Ovary (tissue), 9 donors: Measurements from ENCODE around the gene PRMT3. TPM values are rescaled to one million over a fixed set of nuclear protein-coding genes. Genes with fewer than 3 reads are reported as not detected.

ENCODE experiments used
- DNase-seq, 5 donors: peaks; one replicate each; pipeline ENCODE4 v3.0.0-alpha.2; 2019 to 2020
- H3K27ac ChIP-seq, 2 donors: fragments of 200-600 bp; one replicate each; pipeline versions ENCODE4 v1.5.1 to v1.8.0; 2019 to 2022
- H3K27me3 ChIP-seq: fragments of 200-600 bp; one replicate; pipeline ENCODE4 v1.8.0; 2022
- H3K36me3 ChIP-seq: fragments of 200-600 bp; sonication (generic); one replicate; pipeline ENCODE4 v1.5.1; 2019
- H3K4me1 ChIP-seq: one replicate; pipeline ENCODE4 v1.8.1; 2013; ENCODE audit warnings: mild to moderate bottlenecking, moderate library complexity; ENCODE audit not compliant: insufficient read depth
- H3K4me3 ChIP-seq: fragments of 200-600 bp; sonication (generic); one replicate; pipeline ENCODE4 v1.5.1; 2017
- H3K9me3 ChIP-seq, 2 donors: fragments of 200-600 bp in 1 of 2; sonication (generic) in 1 of 2; one replicate each; pipeline versions ENCODE4 v1.5.1 to v1.8.1; 2013 to 2019; ENCODE audit warnings: mild to moderate bottlenecking in 1 of 2, moderate library complexity in 1 of 2
- EP300 ChIP-seq: sonication (generic); formaldehyde crosslinking; IDR thresholded peaks from one replicate; pipeline ENCODE4 v1.6.1; 2017; ENCODE audit warnings: antibody characterized with exemption
- POLR2A ChIP-seq: fragments of 450-650 bp; IDR thresholded peaks from one replicate; pipeline ENCODE4 v1.6.1; 2017; ENCODE audit warnings: antibody characterized with exemption, mild to moderate bottlenecking, moderate library complexity
- WGBS, 3 donors: extraction: QIAGEN DNeasy Blood & Tissue Kit in 1 of 3; methylation state at CpG; one replicate each; pipeline versions ENCODE4 v1.1.5 to v1.1.7; 2013 to 2017; 5-methylcytosine and 5-hydroxymethylcytosine counted together
- intact Hi-C, 4 donors: fragments of 100-400 bp; cut with DNase I; formaldehyde crosslinking; loops; one replicate each; pipeline versions ENCODE4 v1.11.0 to v1.15.1; 2022 to 2023
- polyA plus RNA-seq, 2 donors: library from polyadenylated mRNA; stranded (reverse); fragments of 200-250 nt in 1 of 2; fragments of 350-450 nt in 1 of 2; fragmentation: Illumina TruSeq in 1 of 2; extraction: RNeasy Lipid Tissue Mini Kit (QIAGEN cat#74804) in 1 of 2; gene quantifications; one replicate each; pipeline ENCODE4 v1.2.3, GENCODE V29; 2013 to 2014
- total RNA-seq, 7 donors: library from RNA; depleted of rRNA in 2 of 7; stranded (reverse); fragments of >200 nt in 2 of 7; fragmentation: NEBNext Ultra II Directional in 3 of 7; extraction: Animal tissue kit (Norgen Biotek cat#: 25700) in 3 of 7; gene quantifications; one replicate each; pipeline versions ENCODE4 v1.1.0 to v1.2.4, GENCODE V29; 2016 to 2023
- TF ChIP-seq, protein P1 (sequence below), 3 donors: fragments of 450-650 bp in 2 of 3; fragments of 200-600 bp in 1 of 3; IDR thresholded peaks; one replicate each; pipeline versions ENCODE4 v1.5.1 to v1.8.0; 2016 to 2022; ENCODE audit warnings: antibody characterized with exemption in 3 of 3, mild to moderate bottlenecking in 1 of 3
- donor health status: DM: no; HTN: no; CAD: no; lungs with moderate emphysema.
- donor health status: DM: no; HTN: no; CAD: no.
- donor health status: Bipolar disorder and iron deficiency.
- donor health status: DM: yes; HTN: yes; CAD: no.
- donor health status: DM: no; HTN: no; CAD: no.
- donor health status: DM: yes; HTN: yes; CAD: no.

The PRMT3 gene
- total and polyA plus RNA-seq, 9 donors: 8.5 to 21.2 (median 14.8) TPM

DNA sequence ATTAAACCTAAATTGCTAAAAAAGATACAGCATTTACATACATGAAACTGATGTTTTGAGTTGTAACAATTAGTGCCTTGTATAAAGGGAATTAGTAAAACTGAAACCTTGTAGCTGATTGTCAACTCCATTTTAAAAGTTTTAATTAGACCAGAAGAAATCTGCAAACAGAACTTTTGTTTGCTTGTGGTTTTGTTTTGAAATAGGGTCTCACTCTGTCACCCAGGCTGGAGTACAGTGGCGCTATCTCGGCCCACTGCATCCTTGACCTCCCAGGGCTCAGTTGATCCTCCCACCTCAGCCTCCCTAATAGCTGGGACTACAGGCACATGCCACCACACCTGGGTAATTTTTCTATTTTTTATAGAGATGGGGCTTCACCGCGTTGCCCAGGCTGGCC is 125.4 kb downstream of the PRMT3 start:
- WGBS, 3 donors: 79 to 89% (median 85%) methylated on average over 4 of the region's 4 CpGs
- no peak for TF ChIP-seq POLR2A
- TF ChIP-seq EP300: no peak
- TF ChIP-seq, protein P1, sequence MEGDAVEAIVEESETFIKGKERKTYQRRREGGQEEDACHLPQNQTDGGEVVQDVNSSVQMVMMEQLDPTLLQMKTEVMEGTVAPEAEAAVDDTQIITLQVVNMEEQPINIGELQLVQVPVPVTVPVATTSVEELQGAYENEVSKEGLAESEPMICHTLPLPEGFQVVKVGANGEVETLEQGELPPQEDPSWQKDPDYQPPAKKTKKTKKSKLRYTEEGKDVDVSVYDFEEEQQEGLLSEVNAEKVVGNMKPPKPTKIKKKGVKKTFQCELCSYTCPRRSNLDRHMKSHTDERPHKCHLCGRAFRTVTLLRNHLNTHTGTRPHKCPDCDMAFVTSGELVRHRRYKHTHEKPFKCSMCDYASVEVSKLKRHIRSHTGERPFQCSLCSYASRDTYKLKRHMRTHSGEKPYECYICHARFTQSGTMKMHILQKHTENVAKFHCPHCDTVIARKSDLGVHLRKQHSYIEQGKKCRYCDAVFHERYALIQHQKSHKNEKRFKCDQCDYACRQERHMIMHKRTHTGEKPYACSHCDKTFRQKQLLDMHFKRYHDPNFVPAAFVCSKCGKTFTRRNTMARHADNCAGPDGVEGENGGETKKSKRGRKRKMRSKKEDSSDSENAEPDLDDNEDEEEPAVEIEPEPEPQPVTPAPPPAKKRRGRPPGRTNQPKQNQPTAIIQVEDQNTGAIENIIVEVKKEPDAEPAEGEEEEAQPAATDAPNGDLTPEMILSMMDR (IDR thresholded peaks at IDR 0.05): no peak
- Histone ChIP-seq H3K27me3 (no peaks in the 10 kb centered on the region), H3K27ac (no peak overlapping the region), H3K4me1 (no peaks in the 10 kb centered on the region), H3K36me3 (no peaks in the 10 kb centered on the region), H3K9me3 (no peaks in the 10 kb centered on the region), H3K4me3 (no peak overlapping the region)
- intact Hi-C loops: no loop called here
- DNase-seq: no peak

DNA sequence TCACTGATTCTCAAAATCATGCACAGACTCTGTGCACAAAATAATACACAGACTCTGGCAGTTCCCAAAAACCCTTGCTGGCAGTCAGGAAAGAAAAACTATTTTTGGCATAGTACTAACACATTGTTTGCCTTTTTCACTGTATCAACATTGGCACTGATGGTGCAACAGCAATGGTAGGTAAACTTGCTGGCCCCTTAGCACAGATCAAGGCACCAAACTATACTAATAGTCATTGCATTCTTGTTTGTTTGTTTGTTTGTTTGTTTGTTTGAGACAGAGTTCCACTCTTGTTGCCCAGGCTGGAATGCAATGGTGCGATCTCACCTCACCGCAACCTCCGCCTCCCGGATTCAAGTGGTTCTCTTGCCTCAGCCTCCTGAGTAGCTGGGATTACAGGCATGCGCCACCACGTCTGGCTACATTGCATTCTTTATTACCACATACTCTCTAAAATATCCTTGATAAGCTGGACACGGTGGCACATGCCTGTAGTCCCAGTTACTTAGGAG is 130.9 kb downstream of the PRMT3 start:
- TF ChIP-seq POLR2A (no peak), EP300 (no peak)
- TF ChIP-seq, protein P1 (IDR thresholded peaks at IDR 0.05): no peak
- Histone ChIP-seq H3K27ac (no peak overlapping the region), H3K4me3 (no peak overlapping the region), H3K4me1 (no peaks in the 10 kb centered on the region), H3K36me3 (no peaks in the 10 kb centered on the region), H3K9me3 (no peaks in the 10 kb centered on the region), H3K27me3 (no peaks in the 10 kb centered on the region)
- no peak for DNase-seq
- intact Hi-C loops: no loop called here
- 86 to 90% (median 87%) methylated on average over 7 of the region's 7 CpGs for WGBS, 3 donors

DNA sequence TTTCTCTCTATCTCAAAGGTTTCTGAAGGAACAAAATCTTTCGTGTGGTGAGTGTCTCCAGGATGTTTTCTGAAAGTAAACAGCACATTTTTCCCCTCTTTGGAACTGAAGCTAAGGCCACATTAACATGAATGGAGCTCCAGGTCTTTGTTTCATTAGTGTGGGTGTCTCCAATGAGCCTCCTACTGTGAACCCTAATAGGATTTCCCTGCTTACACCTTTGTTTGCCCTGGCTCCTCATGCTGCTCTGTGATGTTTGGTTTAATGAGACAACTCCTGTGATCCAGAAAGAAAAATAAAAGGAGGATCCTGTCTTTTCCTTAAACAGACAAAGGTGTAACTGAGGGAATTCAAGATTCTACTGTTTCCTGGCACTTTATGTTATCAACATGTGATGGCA is 135.0 kb downstream of the PRMT3 start:
- H3K9me3 ChIP-seq: no peaks in the 10 kb centered on the region
- H3K27me3 ChIP-seq: no peaks in the 10 kb centered on the region
- WGBS, 3 donors: 15 to 26% (median 25%) methylated on average over 1 of the region's 1 CpG
- H3K4me3 ChIP-seq: no peak overlapping the region
- H3K36me3 ChIP-seq: no peaks in the 10 kb centered on the region
- no peak for DNase-seq
- H3K27ac ChIP-seq: no peak overlapping the region
- TF ChIP-seq EP300 (no peak), POLR2A (no peak)
- TF ChIP-seq, protein P1 (IDR thresholded peaks at IDR 0.05): no peak
- intact Hi-C loops: no loop called here
- no peaks in the 10 kb centered on the region for H3K4me1 ChIP-seq

DNA sequence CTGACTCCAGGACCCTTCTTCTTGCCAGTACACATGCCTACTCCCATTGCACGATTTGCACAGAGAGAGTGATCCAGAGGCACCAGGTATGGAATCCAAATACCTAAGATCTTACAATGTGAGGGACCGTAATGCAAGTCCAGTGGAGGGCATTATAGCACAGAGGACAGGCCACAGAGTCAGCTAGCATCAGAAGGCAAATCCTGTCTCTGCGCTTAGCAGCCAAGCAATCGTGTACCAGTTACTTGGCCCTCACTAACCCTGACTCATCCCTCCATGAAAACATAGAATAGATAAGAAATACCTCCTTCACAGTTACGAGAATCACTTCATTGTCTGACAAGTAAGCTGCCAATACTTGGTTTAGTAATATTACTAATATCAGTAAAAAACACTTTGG is 142.2 kb downstream of the PRMT3 start:
- no peaks in the 10 kb centered on the region for H3K4me1 ChIP-seq
- TF ChIP-seq POLR2A (no peak), EP300 (no peak)
- TF ChIP-seq, protein P1 (IDR thresholded peaks at IDR 0.05): no peak
- H3K36me3 ChIP-seq: no peaks in the 10 kb centered on the region
- WGBS, 3 donors: 66 to 73% (median 68%) methylated on average over 5 of the region's 5 CpGs
- no peaks in the 10 kb centered on the region for H3K9me3 ChIP-seq
- H3K27ac ChIP-seq: no peak overlapping the region
- intact Hi-C loops: no loop called here
- no peak for DNase-seq
- H3K4me3 ChIP-seq: no peak overlapping the region
- no peaks in the 10 kb centered on the region for H3K27me3 ChIP-seq
